SK-N-SH treated with all-trans-retinoic acid at 6 μM for 48 hours (cell line): ENCODE data around the gene DEDD2.
A peak's percentile ranks its signal among the peaks of the same experiment; 100 is the strongest.

Experiments used
- ATAC-seq: fragments of 200-7000 bp; cut with Tn5 transposase; 3 replicates; pipeline ENCODE4 v1.9.1; 2020; ENCODE audit warnings: mild to moderate bottlenecking, moderate library complexity
- ARNTL ChIP-seq: fragments of 450-650 bp; formaldehyde crosslinking; IDR thresholded peaks from 2 replicates; pipeline ENCODE4 v1.5.0; 2020; ENCODE audit warnings: low read depth, mild to moderate bottlenecking, moderate library complexity, borderline replicate concordance
- BACH2 ChIP-seq: fragments of 250-450 bp; sonication (Bioruptor Pico); IDR thresholded peaks from 2 replicates; pipeline ENCODE4 v1.9.0; 2021; ENCODE audit warnings: mild to moderate bottlenecking, borderline replicate concordance
- CREB5 ChIP-seq: fragments of 250-450 bp; sonication (Bioruptor Pico); IDR thresholded peaks from 2 replicates; pipeline ENCODE4 v1.5.1; 2020; ENCODE audit warnings: low read depth, mild to moderate bottlenecking, moderate library complexity
- CSDC2 ChIP-seq: fragments of 250-450 bp; sonication (Bioruptor Pico); IDR thresholded peaks from 2 replicates; pipeline ENCODE4 v1.5.0; 2020; ENCODE audit warnings: mild to moderate bottlenecking, moderate library complexity
- OSR1 ChIP-seq: fragments of 250-450 bp; sonication (Bioruptor Pico); IDR thresholded peaks from 2 replicates; pipeline ENCODE4 v1.8.0; 2022; ENCODE audit warnings: moderate library complexity, mild to moderate bottlenecking, inconsistent platforms
- PATZ1 ChIP-seq: fragments of 250-450 bp; sonication (Bioruptor Pico); IDR thresholded peaks from 2 replicates; pipeline ENCODE4 v1.8.0; 2020; ENCODE audit warnings: mild to moderate bottlenecking, moderate library complexity, borderline replicate concordance
- POU6F1 ChIP-seq: fragments of 250-450 bp; sonication (Bioruptor Pico); IDR thresholded peaks from 2 replicates; pipeline ENCODE4 v1.8.0; 2021; ENCODE audit warnings: low read depth, mild to moderate bottlenecking, moderate library complexity, borderline replicate concordance
- PPARA ChIP-seq: fragments of 250-450 bp; sonication (Bioruptor Pico); IDR thresholded peaks from 2 replicates; pipeline ENCODE4 v1.5.0; 2020; ENCODE audit warnings: mild to moderate bottlenecking, borderline replicate concordance
- RARB ChIP-seq: fragments of 250-450 bp; sonication (Bioruptor Pico); IDR thresholded peaks from 2 replicates; pipeline ENCODE4 v1.8.0; 2021; ENCODE audit warnings: mild to moderate bottlenecking, moderate library complexity
- TCF4 ChIP-seq: fragments of 250-450 bp; sonication (Bioruptor Pico); IDR thresholded peaks from 2 replicates; pipeline ENCODE4 v1.8.0; 2021; ENCODE audit warnings: mild to moderate bottlenecking, moderate library complexity, borderline replicate concordance
- TOX ChIP-seq: fragments of 250-450 bp; sonication (Bioruptor Pico); IDR thresholded peaks from 2 replicates; pipeline ENCODE4 v1.8.0; 2021; ENCODE audit warnings: mild to moderate bottlenecking, moderate library complexity, borderline replicate concordance
- TSHZ2 ChIP-seq: fragments of 250-450 bp; sonication (Bioruptor Pico); IDR thresholded peaks from 2 replicates; pipeline ENCODE4 v1.5.0; 2020; ENCODE audit warnings: mild to moderate bottlenecking, moderate library complexity
- ZNF70 ChIP-seq: fragments of 450-650 bp; formaldehyde crosslinking; IDR thresholded peaks from 2 replicates; pipeline ENCODE4 v1.5.0; 2020; ENCODE audit warnings: mild to moderate bottlenecking, moderate library complexity
- ZNF8 ChIP-seq: fragments of 450-650 bp; formaldehyde crosslinking; IDR thresholded peaks from 2 replicates; pipeline ENCODE4 v1.5.0; 2020; ENCODE audit warnings: mild to moderate bottlenecking, moderate library complexity
- TF ChIP-seq, protein P1 (sequence below): fragments of 250-450 bp; sonication (Bioruptor Pico); IDR thresholded peaks from 2 replicates; pipeline ENCODE4 v1.5.1; 2021; ENCODE audit warnings: mild to moderate bottlenecking, moderate library complexity

The DEDD2 gene

DNA sequence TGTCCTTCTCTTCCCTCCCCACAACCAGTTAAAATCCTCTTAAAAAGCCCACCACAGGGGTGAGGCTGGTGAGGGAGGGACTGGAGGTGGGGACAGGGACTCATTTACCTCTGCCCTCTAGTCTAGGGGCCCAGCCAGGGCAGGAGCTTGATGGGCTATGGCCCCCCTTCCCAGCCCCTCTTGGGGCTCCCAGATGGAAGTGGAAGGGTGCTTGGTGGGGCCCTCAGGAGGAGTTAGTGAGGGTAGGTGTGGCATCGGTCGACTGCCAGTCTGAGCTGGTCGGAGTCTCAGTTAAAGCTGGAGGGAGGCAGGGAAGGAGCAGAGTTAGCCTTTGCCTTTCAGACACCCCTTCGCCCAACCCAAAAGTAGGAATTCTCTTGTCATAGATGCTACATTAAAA lies 13.1 kb upstream of the DEDD2 start:
- no peak for TF ChIP-seq TSHZ2 (CRISPR knock-in tag)
- TF ChIP-seq BACH2 (CRISPR knock-in tag): no peak
- TF ChIP-seq POU6F1 (CRISPR knock-in tag): no peak
- no peak for TF ChIP-seq CSDC2 (CRISPR knock-in tag)
- no peak for TF ChIP-seq TOX
- TF ChIP-seq ZNF70 (CRISPR knock-in tag): no peak
- no peak for TF ChIP-seq RARB (CRISPR knock-in tag)
- TF ChIP-seq ZNF8: no peak
- TF ChIP-seq OSR1 (CRISPR knock-in tag): no peak
- no peak for ATAC-seq

DNA sequence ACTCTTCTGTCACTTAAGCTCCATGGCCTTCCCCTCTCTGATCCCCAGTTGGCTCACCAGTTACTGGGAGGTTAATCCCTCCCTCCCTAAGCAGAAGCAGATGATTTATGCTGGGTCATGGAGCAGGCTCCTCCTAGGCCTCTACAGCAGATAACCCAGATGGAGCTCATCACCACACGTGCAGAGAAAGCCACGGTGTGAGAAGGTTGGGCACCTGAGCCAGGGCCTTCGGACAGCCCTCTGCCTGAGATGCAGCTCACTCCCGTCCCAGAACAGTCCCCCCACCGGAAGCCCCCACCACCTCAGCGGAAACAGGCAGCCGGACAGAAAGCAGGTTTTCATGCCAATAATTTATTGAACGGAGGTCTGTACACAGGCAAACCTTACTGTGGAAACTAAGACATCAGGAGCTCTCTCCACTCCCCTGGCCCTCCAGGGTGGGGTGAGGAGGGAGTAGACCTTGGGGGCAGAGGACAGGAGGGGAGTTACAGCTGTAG lies 12.4 kb upstream of the DEDD2 start:
- peak; percentile 35 for ATAC-seq

More for the DNA sequence above, 12.4 kb upstream of the DEDD2 start:
- TF ChIP-seq ARNTL (CRISPR knock-in tag) (no peak), ZNF8 (no peak), TCF4 (CRISPR knock-in tag) (no peak), TOX (no peak), PATZ1 (no peak), PPARA (no peak), BACH2 (CRISPR knock-in tag) (no peak), RARB (CRISPR knock-in tag) (no peak), TSHZ2 (CRISPR knock-in tag) (no peak), CREB5 (CRISPR knock-in tag) (no peak), POU6F1 (CRISPR knock-in tag) (no peak)
- TF ChIP-seq, protein P1, sequence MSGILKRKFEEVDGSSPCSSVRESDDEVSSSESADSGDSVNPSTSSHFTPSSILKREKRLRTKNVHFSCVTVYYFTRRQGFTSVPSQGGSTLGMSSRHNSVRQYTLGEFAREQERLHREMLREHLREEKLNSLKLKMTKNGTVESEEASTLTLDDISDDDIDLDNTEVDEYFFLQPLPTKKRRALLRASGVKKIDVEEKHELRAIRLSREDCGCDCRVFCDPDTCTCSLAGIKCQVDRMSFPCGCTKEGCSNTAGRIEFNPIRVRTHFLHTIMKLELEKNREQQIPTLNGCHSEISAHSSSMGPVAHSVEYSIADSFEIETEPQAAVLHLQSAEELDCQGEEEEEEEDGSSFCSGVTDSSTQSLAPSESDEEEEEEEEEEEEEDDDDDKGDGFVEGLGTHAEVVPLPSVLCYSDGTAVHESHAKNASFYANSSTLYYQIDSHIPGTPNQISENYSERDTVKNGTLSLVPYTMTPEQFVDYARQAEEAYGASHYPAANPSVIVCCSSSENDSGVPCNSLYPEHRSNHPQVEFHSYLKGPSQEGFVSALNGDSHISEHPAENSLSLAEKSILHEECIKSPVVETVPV (CRISPR knock-in tag): no peak
- TF ChIP-seq, all 23 proteins: peak for 0
